HepG2 (cell line): ENCODE data around the gene PYGL. TPM values are rescaled to one million over a fixed set of nuclear protein-coding genes. Genes with fewer than 3 reads are reported as not detected.

Experiments used
- BCL6 ChIP-seq: IDR thresholded peaks from 2 replicates; pipeline ENCODE4 v1.6.1; 2016; ENCODE audit warnings: missing genetic modification reagents, missing compliant biosample characterization
- DPF2 ChIP-seq: sonication (generic); formaldehyde crosslinking; IDR thresholded peaks from 2 replicates; pipeline ENCODE4 v1.4.0; 2020; ENCODE audit warnings: mild to moderate bottlenecking, low read depth, missing genetic modification reagents, borderline replicate concordance
- ELF3 ChIP-seq: IDR thresholded peaks from 2 replicates; pipeline ENCODE4 v1.6.1; 2016; ENCODE audit warnings: missing genetic modification reagents, missing compliant biosample characterization
- FOSL2 ChIP-seq: sonication (generic); formaldehyde crosslinking; IDR thresholded peaks from 2 replicates; pipeline ENCODE4 v1.4.0; 2020; ENCODE audit warnings: missing genetic modification reagents
- FOXA3 ChIP-seq: IDR thresholded peaks from 2 replicates; pipeline ENCODE4 v1.6.1; 2016; ENCODE audit warnings: missing genetic modification reagents, missing compliant biosample characterization
- FOXK1 ChIP-seq: sonication (generic); formaldehyde crosslinking; IDR thresholded peaks from 2 replicates; pipeline ENCODE4 v1.4.0; 2020; ENCODE audit warnings: low read depth, missing genetic modification reagents, borderline replicate concordance
- FOXP1 ChIP-seq, 2 experiments: fragments of 450-650 bp in 1 of 2; IDR thresholded peaks; 2 replicates each; pipeline ENCODE4 v1.6.1; 2017 to 2018; ENCODE audit warnings: antibody characterized with exemption in 1 of 2
- HMG20A ChIP-seq: IDR thresholded peaks from 2 replicates; pipeline ENCODE4 v1.6.1; 2016; ENCODE audit warnings: borderline replicate concordance
- NR2F6 ChIP-seq, 2 experiments: IDR thresholded peaks; 2 replicates each; pipeline ENCODE4 v1.6.1; 2016; ENCODE audit warnings: antibody characterized with exemption in 1 of 2, mild to moderate bottlenecking in 1 of 2
- POLR2A ChIP-seq, 2 experiments: IDR thresholded peaks; 2 replicates each; pipeline ENCODE4 v1.6.1; 2011; ENCODE audit warnings: low read depth in 2 of 2, low read length in 2 of 2, mild to moderate bottlenecking in 1 of 2, moderate library complexity in 1 of 2; ENCODE audit not compliant: insufficient read depth in 1 of 2
- SAP130 ChIP-seq: IDR thresholded peaks from 2 replicates; pipeline ENCODE4 v1.6.1; 2016; ENCODE audit warnings: low read depth
- SKI ChIP-seq: fragments of 450-650 bp; IDR thresholded peaks from one replicate; pipeline ENCODE4 v1.6.1; 2018; ENCODE audit warnings: mild to moderate bottlenecking; ENCODE audit not compliant: partially characterized antibody
- SP5 ChIP-seq: IDR thresholded peaks from 2 replicates; pipeline ENCODE4 v1.6.1; 2016; ENCODE audit warnings: low read depth, borderline replicate concordance
- TCF7 ChIP-seq: sonication (generic); IDR thresholded peaks from 2 replicates; pipeline ENCODE4 v1.6.1; 2016; ENCODE audit warnings: antibody characterized with exemption, low read depth
- ZNF446 ChIP-seq: sonication (generic); formaldehyde crosslinking; IDR thresholded peaks from 2 replicates; pipeline ENCODE4 v1.5.0; 2020; ENCODE audit warnings: mild to moderate bottlenecking, missing genetic modification reagents
- ZSCAN9 ChIP-seq: IDR thresholded peaks from 2 replicates; pipeline ENCODE4 v1.6.1; 2016; ENCODE audit warnings: borderline replicate concordance
- polyA plus RNA-seq, 8 experiments: library from polyadenylated mRNA; depleted of rRNA in 3 of 8; stranded (reverse) in 7 of 8; unstranded in 1 of 8; fragments of >200 nt; fragmentation: Illumina TruSeq in 4 of 8; extraction: Trizol in 4 of 8; gene quantifications; 2 replicates each; pipeline versions ENCODE4 v1.2.1 to v1.2.3, GENCODE V29; 2011 to 2016; ENCODE audit warnings: low read depth in 4 of 8, missing spikeins in 1 of 8, mixed read lengths in 1 of 8; ENCODE audit not compliant: insufficient read depth in 1 of 8
- total RNA-seq, 5 experiments: library from RNA; depleted of rRNA; stranded (reverse); fragments of >200 nt; fragmentation: Illumina TruSeq; extraction: Trizol; gene quantifications; 2 replicates each; pipeline ENCODE4 v1.2.3, GENCODE V29; 2016; ENCODE audit warnings: low read depth in 1 of 5
- TF ChIP-seq, protein P1 (sequence below): IDR thresholded peaks from 2 replicates; pipeline ENCODE4 v1.6.1; 2012; ENCODE audit warnings: low read depth, low read length, improper control_type of control experiment
- TF ChIP-seq, protein P2 (sequence below): sonication (generic); formaldehyde crosslinking; IDR thresholded peaks from 2 replicates; pipeline ENCODE4 v1.4.0; 2020; ENCODE audit warnings: missing genetic modification reagents
- TF ChIP-seq, protein P3 (sequence below): IDR thresholded peaks from 2 replicates; pipeline ENCODE4 v1.4.0; 2020; ENCODE audit warnings: mild to moderate bottlenecking, missing genetic modification reagents
- TF ChIP-seq, protein P4 (sequence below): sonication (generic); formaldehyde crosslinking; IDR thresholded peaks from 2 replicates; pipeline ENCODE4 v1.4.0; 2020; ENCODE audit warnings: missing genetic modification reagents, borderline replicate concordance

PYGL gene
- total and polyA plus RNA-seq, 2 of the 13 experiments (the other 11 are each of a cell fraction or from before 2014, with no cell fraction given) = 98.4 to 110 TPM

DNA sequence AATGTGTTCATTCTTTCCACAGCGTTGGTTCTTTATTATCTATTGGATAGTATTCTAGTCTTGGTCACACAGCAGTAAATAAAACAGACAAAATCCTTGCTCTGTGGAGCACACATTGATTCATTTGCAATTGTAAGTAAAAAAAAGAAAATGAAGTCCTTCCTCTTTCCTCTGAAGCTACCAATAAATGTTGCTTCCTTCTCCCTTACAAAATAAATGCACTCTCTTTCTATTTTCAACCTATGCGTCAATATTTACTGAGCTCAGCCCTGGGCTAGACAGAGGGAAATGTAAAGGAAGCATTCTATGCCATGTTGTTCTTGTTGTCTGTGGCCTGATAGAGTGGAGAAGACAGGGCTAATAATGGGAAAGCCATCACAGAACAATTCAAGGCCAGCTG is 69.5 kb downstream of the PYGL start (continued):
- no peak for TF ChIP-seq FOXP1 (IDR thresholded peaks at IDR 0.05)
- peak; percentile 64; the same call in 1 of the 2 replicates for TF ChIP-seq FOXP1 (CRISPR knock-in tag; IDR thresholded peaks at IDR 0.05)
- peak; percentile 68 for TF ChIP-seq ELF3 (CRISPR knock-in tag)
- no peak for TF ChIP-seq POLR2A (IDR thresholded peaks at IDR 0.05; ENCODE audit: insufficient read depth in 1 of 2, low read depth in 2 of 2, low read length in 2 of 2)
- TF ChIP-seq SP5 (CRISPR knock-in tag) = no peak
- peak; percentile 68 for TF ChIP-seq SKI
- TF ChIP-seq, protein P1, sequence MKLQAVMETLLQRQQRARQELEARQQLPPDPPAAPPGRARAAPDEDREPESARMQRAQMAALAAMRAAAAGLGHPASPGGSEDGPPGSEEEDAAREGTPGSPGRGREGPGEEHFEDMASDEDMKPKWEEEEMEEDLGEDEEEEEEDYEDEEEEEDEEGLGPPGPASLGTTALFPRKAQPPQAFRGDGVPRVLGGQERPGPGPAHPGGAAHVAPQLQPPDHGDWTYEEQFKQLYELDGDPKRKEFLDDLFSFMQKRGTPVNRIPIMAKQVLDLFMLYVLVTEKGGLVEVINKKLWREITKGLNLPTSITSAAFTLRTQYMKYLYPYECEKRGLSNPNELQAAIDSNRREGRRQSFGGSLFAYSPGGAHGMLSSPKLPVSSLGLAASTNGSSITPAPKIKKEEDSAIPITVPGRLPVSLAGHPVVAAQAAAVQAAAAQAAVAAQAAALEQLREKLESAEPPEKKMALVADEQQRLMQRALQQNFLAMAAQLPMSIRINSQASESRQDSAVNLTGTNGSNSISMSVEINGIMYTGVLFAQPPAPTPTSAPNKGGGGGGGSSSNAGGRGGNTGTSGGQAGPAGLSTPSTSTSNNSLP = 0 out of 2 replicates have a peak, but pooled peaks have one; percentile 20
- peak; percentile 14; the same call in 1 of the 2 replicates for TF ChIP-seq FOSL2 (CRISPR knock-in tag)
- TF ChIP-seq BCL6 (CRISPR knock-in tag) = peak; percentile 87
- TF ChIP-seq, protein P2, sequence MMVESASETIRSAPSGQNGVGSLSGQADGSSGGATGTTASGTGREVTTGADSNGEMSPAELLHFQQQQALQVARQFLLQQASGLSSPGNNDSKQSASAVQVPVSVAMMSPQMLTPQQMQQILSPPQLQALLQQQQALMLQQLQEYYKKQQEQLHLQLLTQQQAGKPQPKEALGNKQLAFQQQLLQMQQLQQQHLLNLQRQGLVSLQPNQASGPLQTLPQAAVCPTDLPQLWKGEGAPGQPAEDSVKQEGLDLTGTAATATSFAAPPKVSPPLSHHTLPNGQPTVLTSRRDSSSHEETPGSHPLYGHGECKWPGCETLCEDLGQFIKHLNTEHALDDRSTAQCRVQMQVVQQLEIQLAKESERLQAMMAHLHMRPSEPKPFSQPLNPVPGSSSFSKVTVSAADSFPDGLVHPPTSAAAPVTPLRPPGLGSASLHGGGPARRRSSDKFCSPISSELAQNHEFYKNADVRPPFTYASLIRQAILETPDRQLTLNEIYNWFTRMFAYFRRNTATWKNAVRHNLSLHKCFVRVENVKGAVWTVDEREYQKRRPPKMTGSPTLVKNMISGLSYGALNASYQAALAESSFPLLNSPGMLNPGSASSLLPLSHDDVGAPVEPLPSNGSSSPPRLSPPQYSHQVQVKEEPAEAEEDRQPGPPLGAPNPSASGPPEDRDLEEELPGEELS (CRISPR knock-in tag) = peak; percentile 69
- no peak for TF ChIP-seq ZNF446
- peak; percentile 53; the same call in 1 of the 2 replicates for TF ChIP-seq TCF7
- peak; percentile 60; the same call in 1 of the 2 replicates for TF ChIP-seq HMG20A (CRISPR knock-in tag)
- no peak for TF ChIP-seq ZSCAN9 (CRISPR knock-in tag)
- peak; percentile 91 for TF ChIP-seq FOXA3 (CRISPR knock-in tag)
- TF ChIP-seq, protein P3, sequence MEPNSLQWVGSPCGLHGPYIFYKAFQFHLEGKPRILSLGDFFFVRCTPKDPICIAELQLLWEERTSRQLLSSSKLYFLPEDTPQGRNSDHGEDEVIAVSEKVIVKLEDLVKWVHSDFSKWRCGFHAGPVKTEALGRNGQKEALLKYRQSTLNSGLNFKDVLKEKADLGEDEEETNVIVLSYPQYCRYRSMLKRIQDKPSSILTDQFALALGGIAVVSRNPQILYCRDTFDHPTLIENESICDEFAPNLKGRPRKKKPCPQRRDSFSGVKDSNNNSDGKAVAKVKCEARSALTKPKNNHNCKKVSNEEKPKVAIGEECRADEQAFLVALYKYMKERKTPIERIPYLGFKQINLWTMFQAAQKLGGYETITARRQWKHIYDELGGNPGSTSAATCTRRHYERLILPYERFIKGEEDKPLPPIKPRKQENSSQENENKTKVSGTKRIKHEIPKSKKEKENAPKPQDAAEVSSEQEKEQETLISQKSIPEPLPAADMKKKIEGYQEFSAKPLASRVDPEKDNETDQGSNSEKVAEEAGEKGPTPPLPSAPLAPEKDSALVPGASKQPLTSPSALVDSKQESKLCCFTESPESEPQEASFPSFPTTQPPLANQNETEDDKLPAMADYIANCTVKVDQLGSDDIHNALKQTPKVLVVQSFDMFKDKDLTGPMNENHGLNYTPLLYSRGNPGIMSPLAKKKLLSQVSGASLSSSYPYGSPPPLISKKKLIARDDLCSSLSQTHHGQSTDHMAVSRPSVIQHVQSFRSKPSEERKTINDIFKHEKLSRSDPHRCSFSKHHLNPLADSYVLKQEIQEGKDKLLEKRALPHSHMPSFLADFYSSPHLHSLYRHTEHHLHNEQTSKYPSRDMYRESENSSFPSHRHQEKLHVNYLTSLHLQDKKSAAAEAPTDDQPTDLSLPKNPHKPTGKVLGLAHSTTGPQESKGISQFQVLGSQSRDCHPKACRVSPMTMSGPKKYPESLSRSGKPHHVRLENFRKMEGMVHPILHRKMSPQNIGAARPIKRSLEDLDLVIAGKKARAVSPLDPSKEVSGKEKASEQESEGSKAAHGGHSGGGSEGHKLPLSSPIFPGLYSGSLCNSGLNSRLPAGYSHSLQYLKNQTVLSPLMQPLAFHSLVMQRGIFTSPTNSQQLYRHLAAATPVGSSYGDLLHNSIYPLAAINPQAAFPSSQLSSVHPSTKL (CRISPR knock-in tag) = peak; percentile 70
- TF ChIP-seq SAP130 (CRISPR knock-in tag) = peak; percentile 66
- TF ChIP-seq NR2F6 (IDR thresholded peaks at IDR 0.05) = peak; percentile 26; the same call in 1 of the 2 replicates
- TF ChIP-seq NR2F6 (CRISPR knock-in tag; IDR thresholded peaks at IDR 0.05) = no peak
- TF ChIP-seq DPF2 (CRISPR knock-in tag) = 0 out of 2 replicates have a peak, but pooled peaks have one; percentile 11
- TF ChIP-seq FOXK1 (CRISPR knock-in tag) = peak; percentile 44; the same call in 1 of the 2 replicates
- TF ChIP-seq, protein P4, sequence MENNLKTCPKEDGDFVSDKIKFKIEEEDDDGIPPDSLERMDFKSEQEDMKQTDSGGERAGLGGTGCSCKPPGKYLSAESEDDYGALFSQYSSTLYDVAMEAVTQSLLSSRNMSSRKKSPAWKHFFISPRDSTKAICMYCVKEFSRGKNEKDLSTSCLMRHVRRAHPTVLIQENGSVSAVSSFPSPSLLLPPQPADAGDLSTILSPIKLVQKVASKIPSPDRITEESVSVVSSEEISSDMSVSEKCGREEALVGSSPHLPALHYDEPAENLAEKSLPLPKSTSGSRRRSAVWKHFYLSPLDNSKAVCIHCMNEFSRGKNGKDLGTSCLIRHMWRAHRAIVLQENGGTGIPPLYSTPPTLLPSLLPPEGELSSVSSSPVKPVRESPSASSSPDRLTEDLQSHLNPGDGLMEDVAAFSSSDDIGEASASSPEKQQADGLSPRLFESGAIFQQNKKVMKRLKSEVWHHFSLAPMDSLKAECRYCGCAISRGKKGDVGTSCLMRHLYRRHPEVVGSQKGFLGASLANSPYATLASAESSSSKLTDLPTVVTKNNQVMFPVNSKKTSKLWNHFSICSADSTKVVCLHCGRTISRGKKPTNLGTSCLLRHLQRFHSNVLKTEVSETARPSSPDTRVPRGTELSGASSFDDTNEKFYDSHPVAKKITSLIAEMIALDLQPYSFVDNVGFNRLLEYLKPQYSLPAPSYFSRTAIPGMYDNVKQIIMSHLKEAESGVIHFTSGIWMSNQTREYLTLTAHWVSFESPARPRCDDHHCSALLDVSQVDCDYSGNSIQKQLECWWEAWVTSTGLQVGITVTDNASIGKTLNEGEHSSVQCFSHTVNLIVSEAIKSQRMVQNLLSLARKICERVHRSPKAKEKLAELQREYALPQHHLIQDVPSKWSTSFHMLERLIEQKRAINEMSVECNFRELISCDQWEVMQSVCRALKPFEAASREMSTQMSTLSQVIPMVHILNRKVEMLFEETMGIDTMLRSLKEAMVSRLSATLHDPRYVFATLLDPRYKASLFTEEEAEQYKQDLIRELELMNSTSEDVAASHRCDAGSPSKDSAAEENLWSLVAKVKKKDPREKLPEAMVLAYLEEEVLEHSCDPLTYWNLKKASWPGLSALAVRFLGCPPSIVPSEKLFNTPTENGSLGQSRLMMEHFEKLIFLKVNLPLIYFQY (CRISPR knock-in tag) = no peak
